Smooth muscle cell (in vitro differentiated cells): ENCODE measurements around the gene MGAT1. TPM values are rescaled to one million over a fixed set of nuclear protein-coding genes. Genes with fewer than 3 reads are reported as not detected.
A peak's percentile ranks its signal among the peaks of the same experiment; 100 is the strongest.

Source experiments
- DNase-seq: peaks from one replicate; lab custom pipeline; 2025; ENCODE audit not compliant: unreplicated experiment; lab: John Stamatoyannopoulos, UW
- H2AFZ ChIP-seq: fragments of 200-600 bp; sonication (generic); 2 replicates; pipeline ENCODE4 v1.6.0; 2016; ENCODE audit warnings: antibody characterized with exemption, low read depth, mild to moderate bottlenecking
- H3F3A ChIP-seq: fragments of 200-600 bp; sonication (generic); 2 replicates; pipeline ENCODE4 v1.6.0; 2017; ENCODE audit warnings: antibody characterized with exemption, low read depth
- H3K27ac ChIP-seq: fragments of 200-600 bp; sonication (generic); 2 replicates; pipeline ENCODE4 v1.5.1; 2016; ENCODE audit warnings: low read depth, mild to moderate bottlenecking
- H3K27me3 ChIP-seq: fragments of 200-600 bp; sonication (generic); 2 replicates; pipeline ENCODE4 v1.6.1; 2016; ENCODE audit warnings: low read depth, mild to moderate bottlenecking
- H3K36me3 ChIP-seq: fragments of 200-600 bp; sonication (generic); 2 replicates; pipeline ENCODE4 v1.5.1; 2016; ENCODE audit warnings: low read depth
- H3K4me1 ChIP-seq: fragments of 200-600 bp; sonication (generic); 2 replicates; pipeline ENCODE4 v1.5.1; 2016; ENCODE audit warnings: low read depth
- H3K4me2 ChIP-seq: fragments of 200-600 bp; sonication (generic); 2 replicates; pipeline ENCODE4 v1.6.0; 2016; ENCODE audit warnings: mild to moderate bottlenecking
- H3K4me3 ChIP-seq: fragments of 200-600 bp; sonication (generic); 2 replicates; pipeline ENCODE4 v1.5.1; 2016; ENCODE audit warnings: mild to moderate bottlenecking
- H3K79me2 ChIP-seq: fragments of 200-600 bp; sonication (generic); 2 replicates; pipeline ENCODE4 v1.6.0; 2016; ENCODE audit warnings: low read depth, mild to moderate bottlenecking
- H3K9ac ChIP-seq: fragments of 200-600 bp; sonication (generic); 2 replicates; pipeline ENCODE4 v1.6.0; 2016; ENCODE audit warnings: low read depth
- H3K9me3 ChIP-seq: fragments of 200-600 bp; sonication (generic); replicated peaks from 2 replicates; pipeline ENCODE4 v1.5.1; 2016; ENCODE audit warnings: low read depth
- H4K20me1 ChIP-seq: fragments of 200-600 bp; sonication (generic); 2 replicates; pipeline ENCODE4 v1.6.0; 2016; ENCODE audit warnings: low read depth
- CTCF ChIP-seq: fragments of 200-600 bp; sonication (generic); IDR thresholded peaks from 2 replicates; pipeline ENCODE4 v1.5.1; 2017; ENCODE audit warnings: borderline replicate concordance, mild to moderate bottlenecking, antibody characterized with exemption; ENCODE audit not compliant: insufficient read depth, poor library complexity, severe bottlenecking
- WGBS: methylation state at CpG from one replicate; pipeline ENCODE4 v1.1.7; 2016; ENCODE audit warnings: low lambda C conversion rate; 5-methylcytosine and 5-hydroxymethylcytosine counted together
- polyA plus RNA-seq: library from polyadenylated mRNA; unstranded; fragments of >200 nt; fragmentation: Nextera tagmentation; extraction: Ambion mirVana; gene quantifications from 2 replicates; pipeline ENCODE4 v1.2.1, GENCODE V29; 2016
- total RNA-seq: library from RNA; depleted of rRNA; stranded (reverse); fragments of >200 nt; gene quantifications from 2 replicates; pipeline ENCODE4 v1.2.3, GENCODE V29; 2014

The MGAT1 gene
- total and polyA plus RNA-seq, 2 experiments from 2014 or later = 128 to 161 TPM

- no peak overlapping the region for H3K9ac ChIP-seq
- 86% methylated on average over 5 of the region's 5 CpGs for WGBS
These were observed 10.8 kb upstream of the MGAT1 start for GRCh38 chr5:180813420-180813819.

DNA sequence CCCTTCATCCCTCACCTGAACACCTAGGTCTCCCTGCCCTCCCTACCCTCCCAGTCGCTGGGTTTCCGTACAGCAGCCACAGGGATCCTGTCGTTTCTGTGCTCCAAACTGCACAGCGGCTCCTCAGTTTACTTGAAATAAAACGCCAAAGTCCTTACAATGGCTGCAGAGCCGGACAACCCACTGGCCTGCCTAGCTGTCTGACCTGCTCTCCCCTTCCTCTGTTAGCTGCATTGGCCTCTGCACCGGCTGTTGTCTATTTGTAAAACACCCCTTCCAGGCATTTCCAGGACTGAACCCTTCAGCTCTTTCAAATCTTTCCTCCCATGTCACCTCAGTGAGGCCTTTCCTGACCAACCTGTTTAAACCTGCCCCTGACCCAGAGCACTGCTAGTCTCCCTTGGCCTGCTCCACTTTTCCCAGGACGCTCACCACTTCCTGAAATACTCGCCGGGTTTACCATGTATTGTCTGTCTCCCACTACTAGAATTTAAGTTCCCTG, 9.1 kb upstream of the MGAT1 start:
- H3K4me2 ChIP-seq = peak overlapping the region; percentile 94
- H3K79me2 ChIP-seq = peaks cover 26% of the 10 kb centered on the region
- TF ChIP-seq CTCF = no peak
- H3K4me1 ChIP-seq = peaks cover 33% of the 10 kb centered on the region
- 78% methylated on average over 10 of the region's 10 CpGs for WGBS
- no peak for DNase-seq
- H2AFZ ChIP-seq = no peak overlapping the region
- H4K20me1 ChIP-seq = no peaks in the 10 kb centered on the region
- H3K27ac ChIP-seq = peak overlapping the region; percentile 87
- H3K27me3 ChIP-seq = no peaks in the 10 kb centered on the region
- H3F3A ChIP-seq = no peaks in the 10 kb centered on the region
- H3K9me3 ChIP-seq = no peaks in the 10 kb centered on the region
- no peaks in the 10 kb centered on the region for H3K36me3 ChIP-seq
- peak overlapping the region; percentile 88 for H3K9ac ChIP-seq
- peak overlapping the region; percentile 94 for H3K4me3 ChIP-seq

More at GRCh38 chr5:180813420-180813819, 10.8 kb upstream of the MGAT1 start:
- no peak overlapping the region for H3K27ac ChIP-seq
- no peaks in the 10 kb centered on the region for H3K36me3 ChIP-seq
- H4K20me1 ChIP-seq = no peaks in the 10 kb centered on the region
- DNase-seq = no peak
- no peak overlapping the region for H3K4me2 ChIP-seq
- no peak overlapping the region for H3K4me3 ChIP-seq
- no peaks in the 10 kb centered on the region for H3F3A ChIP-seq
- H2AFZ ChIP-seq = no peak overlapping the region
- H3K4me1 ChIP-seq = peaks cover 31% of the 10 kb centered on the region
- TF ChIP-seq CTCF = no peak
- H3K9me3 ChIP-seq = no peaks in the 10 kb centered on the region
- peaks cover 8% of the 10 kb centered on the region for H3K79me2 ChIP-seq
- no peaks in the 10 kb centered on the region for H3K27me3 ChIP-seq

DNA sequence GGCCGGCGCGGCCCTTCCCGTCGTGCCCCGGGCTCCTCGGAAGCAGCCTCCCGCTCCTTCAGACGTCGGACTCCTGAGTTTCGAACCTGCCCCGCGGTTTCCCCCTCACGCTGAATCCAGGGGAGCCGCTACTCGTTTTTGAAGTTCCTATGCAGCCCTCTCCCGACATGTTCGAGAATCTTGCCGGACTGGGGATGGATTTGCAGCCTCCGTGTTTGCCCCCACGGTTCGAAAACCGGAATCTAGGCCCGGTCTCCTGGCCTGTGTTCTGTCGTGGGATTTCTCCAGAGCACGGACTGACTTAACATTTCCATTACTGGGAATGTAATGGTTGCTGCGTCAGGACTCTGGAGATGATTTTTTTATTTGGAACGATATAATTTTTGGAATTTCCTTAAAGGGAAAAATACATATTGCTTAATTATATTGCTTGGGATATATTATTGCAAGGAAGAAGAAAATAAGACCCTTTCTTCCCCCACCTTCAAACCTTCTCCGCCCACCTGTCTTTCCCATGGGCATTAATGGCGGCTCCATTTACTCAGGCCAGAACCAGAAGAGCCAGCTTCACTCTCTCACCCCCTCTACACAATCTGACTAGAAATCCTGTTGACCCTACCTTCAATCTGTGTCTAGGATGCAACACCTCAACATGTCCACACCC, 8.5 kb upstream of the MGAT1 start:
- Histone ChIP-seq H3K4me2 (peak overlapping the region; percentile 94), H4K20me1 (no peaks in the 10 kb centered on the region), H3K4me1 (peaks cover 31% of the 10 kb centered on the region), H3K27ac (peak overlapping the region; percentile 87), H3K9ac (peak overlapping the region; percentile 88), H3K27me3 (no peaks in the 10 kb centered on the region), H3K36me3 (no peaks in the 10 kb centered on the region), H3K4me3 (peak overlapping the region; percentile 94), H2AFZ (peak overlapping the region; percentile 98), H3K9me3 (no peaks in the 10 kb centered on the region), H3K79me2 (peaks cover 31% of the 10 kb centered on the region), H3F3A (no peaks in the 10 kb centered on the region)
- DNase-seq = no peak
- WGBS = 12% methylated on average over 30 of the region's 30 CpGs
- no peak for TF ChIP-seq CTCF
